IPS DF 19.7 (cell line): ENCODE results near the gene RUSF1.
"Not testable (repeated sequence)": the region's sequence is repeated elsewhere in the genome, so short reads cannot be mapped to it uniquely, and the experiment has no call there.

Experiments
- DNase-seq: peaks from one replicate; pipeline ENCODE4 v3.0.0-alpha.2; 2013; ENCODE audit warnings: low read depth, low spot score

The RUSF1 gene

DNA sequence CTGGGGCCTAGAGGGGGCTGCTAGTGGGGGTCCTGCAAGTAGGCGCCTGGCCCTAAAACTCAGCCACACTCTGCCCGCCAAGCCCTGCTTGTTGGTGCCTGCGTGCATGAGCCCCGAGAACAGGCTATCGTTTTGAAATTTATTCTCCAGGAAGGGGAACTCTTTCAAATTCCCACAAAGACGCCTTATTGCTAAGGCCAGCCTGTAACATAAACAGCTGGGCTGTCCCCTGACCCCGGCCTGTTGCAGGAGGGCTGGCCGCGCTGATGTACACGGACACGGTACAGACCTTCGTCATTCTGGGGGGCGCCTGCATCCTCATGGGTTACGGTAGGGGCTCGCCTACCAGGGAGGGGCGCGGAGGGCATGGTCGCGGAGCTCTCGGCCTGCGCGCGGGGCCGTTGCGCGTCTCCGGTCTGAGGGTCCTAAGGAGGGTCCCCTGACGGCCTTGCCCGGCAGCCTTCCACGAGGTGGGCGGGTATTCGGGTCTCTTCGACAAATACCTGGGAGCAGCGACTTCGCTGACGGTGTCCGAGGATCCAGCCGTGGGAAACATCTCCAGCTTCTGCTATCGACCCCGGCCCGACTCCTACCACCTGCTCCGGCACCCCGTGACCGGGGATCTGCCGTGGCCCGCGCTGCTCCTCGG is 21.0 kb downstream of the RUSF1 start:
- no peak for DNase-seq

DNA sequence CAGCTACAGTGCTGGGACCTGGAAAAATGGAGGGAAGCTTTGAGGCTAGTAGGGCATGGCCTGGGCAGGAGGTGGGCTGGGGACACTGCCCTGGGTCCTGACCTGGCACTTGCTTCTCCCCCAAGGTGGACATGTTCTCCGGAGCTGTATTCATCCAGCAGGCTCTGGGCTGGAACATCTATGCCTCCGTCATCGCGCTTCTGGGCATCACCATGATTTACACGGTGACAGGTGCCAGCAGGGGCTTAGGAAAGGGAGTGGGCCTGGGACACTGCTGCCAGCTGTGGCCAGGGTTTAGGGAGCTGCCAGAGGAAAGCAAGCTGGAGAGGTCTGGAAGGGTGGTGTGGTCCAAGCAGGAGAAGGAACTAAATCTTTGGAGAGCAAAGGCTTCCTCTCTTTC is 22.1 kb downstream of the RUSF1 start:
- DNase-seq: no peak

- no peak for DNase-seq
Observed at GRCh38 chr16:31485571-31485970, 22.6 kb downstream of the RUSF1 start.

GRCh38 chr16:31484491-31485171 is 23.6 kb downstream of the RUSF1 start:
- DNase-seq: no peak

DNA sequence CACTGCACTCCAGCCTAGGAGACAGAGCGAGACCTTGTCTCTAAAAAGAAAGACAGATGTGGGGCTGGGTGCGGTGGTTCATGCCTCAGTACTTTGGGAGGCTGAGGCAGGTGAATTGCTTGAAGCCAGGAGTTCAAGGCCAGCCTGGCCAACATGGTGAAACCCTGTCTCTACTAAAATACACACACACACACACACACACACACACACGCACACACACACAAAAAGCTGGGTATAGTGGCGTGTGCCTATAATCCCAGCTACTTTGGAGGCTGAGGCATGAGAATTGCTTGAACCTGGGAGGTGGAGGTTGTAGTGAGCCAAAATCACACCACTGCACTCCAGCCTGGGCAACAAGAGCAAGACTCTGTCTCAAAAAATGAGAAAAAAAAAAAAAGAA is 24.1 kb downstream of the RUSF1 start:
- DNase-seq: not testable (repeated sequence)

- DNase-seq: no peak
Observed at GRCh38 chr16:31483081-31483480, 25.1 kb downstream of the RUSF1 start, which contains the start of gene SLC5A2. Gene SLC5A2 (plus strand): TSS chr16:31483123. CDS start chr16:31483137, 14 bp downstream.

DNA sequence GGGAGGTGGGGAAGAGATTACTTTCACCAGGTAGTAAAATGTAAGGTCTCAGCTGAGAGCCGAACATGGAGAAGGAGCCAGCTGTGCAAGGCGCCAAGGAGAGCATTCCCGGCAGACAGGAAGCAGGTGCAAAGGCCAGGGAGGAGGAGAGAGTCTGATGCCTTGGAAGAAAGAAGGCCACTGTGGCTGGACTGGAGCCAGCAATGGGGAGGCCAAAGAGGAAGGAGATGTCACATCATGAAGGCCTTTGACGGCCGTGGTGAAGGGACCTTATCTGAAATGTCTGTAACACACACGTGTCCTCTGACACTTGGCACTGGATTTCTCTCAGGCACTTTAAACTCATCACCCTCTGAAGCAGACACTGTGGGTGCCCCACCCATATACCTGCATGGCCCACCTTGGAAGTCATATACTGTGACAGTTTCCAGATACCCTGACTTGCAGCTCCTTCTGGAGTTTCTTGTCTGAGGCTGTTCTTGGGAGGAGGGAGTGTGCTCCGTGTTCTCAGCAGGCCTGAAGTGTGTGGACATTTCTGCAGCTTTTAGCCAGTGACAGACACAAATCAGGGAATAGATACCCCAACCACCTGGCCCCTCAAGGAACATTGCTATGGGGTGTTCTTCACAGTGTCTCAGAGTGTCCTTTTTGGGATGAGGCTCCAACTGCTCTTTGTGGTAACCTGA is 27.2 kb downstream of the RUSF1 start:
- no peak for DNase-seq

- DNase-seq: no peak
Observed at GRCh38 chr16:31479751-31480150, 28.4 kb downstream of the RUSF1 start.

DNA sequence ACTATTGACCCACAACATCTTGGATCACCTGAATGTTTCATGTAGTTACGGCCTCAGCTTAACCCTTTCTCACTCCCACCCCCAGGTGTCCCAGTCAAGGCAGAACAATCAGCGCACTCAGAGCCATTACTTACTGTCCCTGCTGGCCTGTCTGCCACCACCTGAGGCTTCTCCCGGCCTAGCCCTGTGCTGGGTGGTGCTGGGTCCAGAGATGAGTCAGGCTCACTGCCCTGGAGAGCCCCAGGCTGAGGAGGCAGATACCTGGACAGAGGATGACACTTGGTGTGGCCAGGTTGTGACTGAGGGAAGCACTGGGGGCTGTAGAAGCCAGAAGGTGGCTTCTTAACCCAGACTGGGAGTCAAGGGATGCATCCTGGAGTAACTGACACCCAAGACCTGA is 29.2 kb downstream of the RUSF1 start:
- no peak for DNase-seq

DNA sequence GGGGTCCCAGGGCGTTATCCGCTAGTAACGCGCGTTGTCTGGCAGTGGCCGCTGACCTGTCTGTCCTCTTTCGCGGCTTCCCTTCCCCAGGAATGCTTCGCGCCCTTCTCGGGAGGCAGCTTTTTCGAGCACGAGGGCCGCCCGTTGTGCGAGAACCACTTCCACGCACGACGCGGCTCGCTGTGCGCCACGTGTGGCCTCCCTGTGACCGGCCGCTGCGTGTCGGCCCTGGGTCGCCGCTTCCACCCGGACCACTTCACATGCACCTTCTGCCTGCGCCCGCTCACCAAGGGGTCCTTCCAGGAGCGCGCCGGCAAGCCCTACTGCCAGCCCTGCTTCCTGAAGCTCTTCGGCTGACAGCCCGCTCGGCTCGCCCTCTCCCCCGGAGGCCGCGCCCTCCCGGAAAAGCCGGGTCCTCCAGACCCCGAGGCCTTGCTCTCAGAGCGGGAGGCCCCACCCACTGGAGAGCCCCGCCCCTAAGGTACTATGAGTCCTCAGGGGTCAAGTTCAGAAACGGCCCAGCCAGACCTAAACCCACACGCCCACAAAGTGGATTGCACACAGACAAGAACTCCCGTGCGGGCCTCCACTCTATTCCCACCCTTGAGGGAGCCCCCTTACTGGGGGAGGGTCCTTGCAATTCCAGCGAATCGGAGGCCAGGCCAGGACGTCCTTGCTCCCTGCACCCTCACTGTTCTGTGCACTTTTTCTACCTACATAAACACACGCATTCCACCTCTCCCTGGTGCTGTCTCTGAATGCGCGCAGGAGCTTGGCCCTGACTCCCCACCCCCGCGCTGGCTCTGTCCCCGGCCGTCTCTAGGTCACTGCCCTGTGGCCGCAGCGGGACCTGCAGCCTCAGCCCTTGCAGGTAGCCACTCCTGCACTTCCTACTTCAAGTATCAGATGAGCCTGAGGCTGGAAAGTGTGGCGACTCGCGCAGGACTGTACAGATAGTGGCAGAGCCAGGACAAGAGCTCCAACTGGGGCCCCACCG is 30.7 kb downstream of the RUSF1 start:
- DNase-seq: no peak

GRCh38 chr16:31476303-31477219 is 31.6 kb downstream of the RUSF1 start:
- DNase-seq: no peak

DNA sequence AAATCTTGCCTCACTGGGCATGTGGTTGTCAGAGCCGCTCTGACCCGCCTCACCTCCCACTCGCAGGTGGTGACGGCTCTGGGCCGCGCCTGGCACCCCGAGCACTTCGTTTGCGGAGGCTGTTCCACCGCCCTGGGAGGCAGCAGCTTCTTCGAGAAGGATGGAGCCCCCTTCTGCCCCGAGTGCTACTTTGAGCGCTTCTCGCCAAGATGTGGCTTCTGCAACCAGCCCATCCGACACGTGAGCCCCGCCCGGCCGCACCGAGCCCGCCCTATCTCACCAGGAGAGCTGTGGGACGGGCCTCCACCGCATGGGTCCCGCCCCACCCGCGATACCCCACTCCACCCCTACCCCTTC is 32.3 kb downstream of the RUSF1 start:
- DNase-seq: no peak

DNA sequence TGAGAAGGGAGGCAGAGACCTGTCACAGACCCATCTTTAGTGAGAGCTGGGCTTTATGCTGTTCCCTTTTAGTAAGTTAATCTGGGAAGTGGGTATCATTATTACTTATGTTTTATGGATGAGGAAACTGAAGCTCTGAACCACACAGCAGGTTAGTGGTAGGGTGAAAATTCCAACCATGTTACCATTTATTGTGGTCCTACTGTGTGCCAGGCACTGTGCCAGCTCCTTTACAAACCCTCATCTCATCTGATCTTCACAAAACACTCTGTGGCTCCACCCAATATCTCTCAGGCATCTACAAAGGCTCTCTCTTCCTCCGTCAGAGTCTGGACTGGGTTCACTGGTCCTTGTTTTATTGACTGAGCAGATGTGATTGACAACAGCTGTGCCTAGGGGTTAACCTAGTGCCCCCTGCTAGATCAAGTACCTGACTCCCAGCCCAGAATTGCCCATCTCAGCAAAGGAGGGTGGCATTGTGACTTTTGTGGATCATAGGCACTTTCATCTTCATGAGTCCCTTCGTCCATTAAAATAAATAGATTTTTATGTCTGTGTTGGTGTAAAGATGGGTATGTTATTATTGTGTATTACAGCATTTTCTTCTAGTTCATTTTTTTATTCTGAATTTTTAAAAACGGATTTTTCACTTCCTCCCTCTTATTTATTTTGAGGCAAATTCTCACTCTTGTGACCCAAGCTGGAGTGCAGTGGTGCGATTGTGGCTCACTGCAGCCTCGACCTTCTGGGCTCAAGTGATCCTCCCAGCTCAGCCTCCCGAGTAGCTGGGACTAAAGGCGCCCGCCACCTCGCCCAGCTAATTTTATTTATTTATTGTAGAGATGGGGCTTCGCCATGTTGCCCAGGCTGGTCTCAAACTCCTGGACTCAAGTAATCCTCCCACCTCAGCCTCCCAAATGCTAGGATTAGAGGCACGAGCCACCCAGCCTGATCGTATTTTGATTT is 33.1 kb downstream of the RUSF1 start:
- DNase-seq: no peak

DNA sequence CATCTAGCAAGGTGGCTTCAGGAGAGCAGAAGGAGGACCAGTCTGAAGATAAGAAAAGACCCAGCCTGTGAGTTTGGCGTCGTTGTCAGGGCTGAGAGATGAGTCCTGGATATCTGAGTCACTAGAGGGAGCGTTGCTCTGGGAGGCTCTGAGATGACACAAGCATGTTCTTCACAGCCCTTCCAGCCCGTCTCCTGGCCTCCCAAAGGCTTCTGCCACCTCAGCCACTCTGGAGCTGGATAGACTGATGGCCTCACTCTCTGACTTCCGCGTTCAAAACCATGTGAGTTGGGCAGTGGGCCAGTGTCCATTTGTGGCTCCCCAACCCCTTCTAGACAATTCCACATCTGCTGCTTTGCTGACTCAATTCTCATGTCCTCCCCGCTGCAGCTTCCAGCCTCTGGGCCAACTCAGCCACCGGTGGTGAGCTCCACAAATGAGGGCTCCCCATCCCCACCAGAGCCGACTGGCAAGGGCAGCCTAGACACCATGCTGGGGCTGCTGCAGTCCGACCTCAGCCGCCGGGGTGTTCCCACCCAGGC is 33.9 kb downstream of the RUSF1 start:
- no peak for DNase-seq

- DNase-seq: no peak
Observed at GRCh38 chr16:31473264-31473984, 34.8 kb downstream of the RUSF1 start.

GRCh38 chr16:31472709-31473203 is 35.4 kb downstream of the RUSF1 start:
- no peak for DNase-seq

- no peak for DNase-seq
Observed at GRCh38 chr16:31471875-31472708, 36.1 kb downstream of the RUSF1 start, which contains the start of gene TGFB1I1. Gene TGFB1I1 (plus strand): TSS chr16:31472152. CDS start chr16:31472189, 37 bp downstream.
